ENCODE measurements around the gene CTDNEP1. TPM values are rescaled to one million over a fixed set of nuclear protein-coding genes. Genes with fewer than 3 reads are reported as not detected.

Gene CTDNEP1
- total RNA-seq, 4 donors from 2014 or later: 33.8 to 66.3 (median 52.5) TPM

GRCh38 chr17:7195971-7196370 is 55.6 kb downstream of the CTDNEP1 start:
- 60% methylated on average over 1 of the region's 12 CpGs; no CpG with 5 or more reads in 1 of the 2 donors for WGBS, 2 donors (ENCODE audit: low coverage in 1 of 2)
- Histone ChIP-seq H3K9me3 (no peaks in the 10 kb centered on the region), H3K4me1 (no peaks in the 10 kb centered on the region), H3K4me3 (no peak overlapping the region), H3K36me3 (peaks cover 0 to 85% of the 10 kb centered on the region in 2 donors), H3K27me3 (no peaks in the 10 kb centered on the region), H3K27ac (no peak overlapping the region)
- TF ChIP-seq EP300 (IDR thresholded peaks at IDR 0.05) (no peak), POLR2A (IDR thresholded peaks at IDR 0.05) (no peak), POLR2AphosphoS5 (IDR thresholded peaks at IDR 0.05) (no peak), CTCF (IDR thresholded peaks at IDR 0.05) (no peak)
- ATAC-seq: no peak

Small RNA genes lying within 50 kb of the gene (small RNA-seq; reads per million reads assigned to genes)
- gene MIR324: 3.9 to 7.5 (median 5.0) reads per million in 4 donors
- gene RF00019: 0 reads per million in 4 donors

Other genes with a start within 250 kb of the CTDNEP1 start
- 100 to 1,000 TPM; 150 to 211 (median 170) TPM for gene RNASEK, start 239.1 kb downstream of the CTDNEP1 start, total RNA-seq
- 1 to 10 TPM in 3 of 4 donors, under 1 TPM in 1; 0.93 to 3.9 (median 3.3) TPM for gene BCL6B, start 228.7 kb downstream of the CTDNEP1 start, total RNA-seq
- under 1 TPM in 3 of 4 donors, not detected in 1; 0.58 to 0.81 (median 0.72) TPM for gene SLC16A13, start 215.7 kb downstream of the CTDNEP1 start, total RNA-seq
- under 1 TPM in 3 of 4 donors, not detected in 1; 0.32 to 0.54 (median 0.39) TPM for gene SLC16A11, start 207.6 kb downstream of the CTDNEP1 start, total RNA-seq
- gene CLEC10A, start 171.5 kb downstream of the CTDNEP1 start, total RNA-seq: 10 to 100 TPM in 2 of 4 donors, 1 to 10 TPM in 2; 3.8 to 25.6 (median 11.3) TPM
- 1 to 10 TPM in 1 of 4 donors, under 1 TPM in 1, not detected in 2; 0.79 to 1.3 TPM for gene ASGR2, start 136.9 kb downstream of the CTDNEP1 start, total RNA-seq
- 1 to 10 TPM in 1 of 4 donors, under 1 TPM in 1, not detected in 2; 0.54 to 1.2 TPM for gene ASGR1, start 72.4 kb downstream of the CTDNEP1 start, total RNA-seq
- gene DLG4, start 31.9 kb downstream of the CTDNEP1 start, total RNA-seq: 10 to 100 TPM; 14.1 to 21.7 (median 16.5) TPM
- 100 to 1,000 TPM; 331 to 508 (median 475) TPM for gene ACADVL, start 31.8 kb downstream of the CTDNEP1 start, total RNA-seq
- 10 to 100 TPM; 33.0 to 53.9 (median 45.0) TPM for gene DVL2, start 17.2 kb downstream of the CTDNEP1 start, total RNA-seq
- 10 to 100 TPM; 29.4 to 38.2 (median 31.0) TPM for gene PHF23, start 12.3 kb downstream of the CTDNEP1 start, total RNA-seq
- gene GABARAP, start 9.3 kb downstream of the CTDNEP1 start, total RNA-seq: 100 to 1,000 TPM; 289 to 437 (median 386) TPM
- 10 to 100 TPM; 29.6 to 36.8 (median 33.8) TPM for gene ELP5, start 481 bp upstream of the CTDNEP1 start, total RNA-seq
- gene CLDN7, start 10.7 kb upstream of the CTDNEP1 start, total RNA-seq: 10 to 100 TPM in 1 of 4 donors, 1 to 10 TPM in 2, not detected in 1; 1.4 to 16.9 (median 4.7) TPM
- 100 to 1,000 TPM in 3 of 4 donors, 10 to 100 TPM in 1; 71.8 to 200 (median 149) TPM for gene SLC2A4, start 30.0 kb upstream of the CTDNEP1 start, total RNA-seq
- gene YBX2, start 42.9 kb upstream of the CTDNEP1 start, total RNA-seq: 1 to 10 TPM; 3.3 to 6.5 (median 5.3) TPM
- gene EIF5A, start 55.9 kb upstream of the CTDNEP1 start, total RNA-seq: 100 to 1,000 TPM; 145 to 233 (median 183) TPM
- gene GPS2, start 63.6 kb upstream of the CTDNEP1 start, total RNA-seq: 100 to 1,000 TPM in 1 of 4 donors, 10 to 100 TPM in 3; 66.9 to 104 (median 82.5) TPM
- 10 to 100 TPM; 12.0 to 30.4 (median 14.9) TPM for gene NEURL4, start 77.6 kb upstream of the CTDNEP1 start, total RNA-seq
- 1 to 10 TPM; 2.0 to 4.6 (median 3.5) TPM for gene ACAP1, start 84.8 kb upstream of the CTDNEP1 start, total RNA-seq
- gene KCTD11, start 100.4 kb upstream of the CTDNEP1 start, total RNA-seq: 10 to 100 TPM in 2 of 4 donors, 1 to 10 TPM in 2; 8.8 to 16.9 (median 10.3) TPM
- gene TMEM95, start 103.4 kb upstream of the CTDNEP1 start, total RNA-seq: not detected
- gene TNK1, start 129.4 kb upstream of the CTDNEP1 start, total RNA-seq: 1 to 10 TPM; 2.0 to 4.4 (median 3.5) TPM
- 10 to 100 TPM; 16.8 to 38.1 (median 17.7) TPM for gene PLSCR3, start 142.8 kb upstream of the CTDNEP1 start, total RNA-seq
- 10 to 100 TPM; 31.1 to 66.6 (median 57.8) TPM for gene TMEM256, start 152.4 kb upstream of the CTDNEP1 start, total RNA-seq
- 10 to 100 TPM in 3 of 4 donors, 1 to 10 TPM in 1; 9.9 to 28.4 (median 14.4) TPM for gene NLGN2, start 156.1 kb upstream of the CTDNEP1 start, total RNA-seq
- not detected for gene SPEM1, start 168.6 kb upstream of the CTDNEP1 start, total RNA-seq
- gene SPEM2, start 173.9 kb upstream of the CTDNEP1 start, total RNA-seq: not detected
- under 1 TPM in 1 of 4 donors, not detected in 3; 0.08 TPM for gene SPEM3, start 177.1 kb upstream of the CTDNEP1 start, total RNA-seq
- 1 to 10 TPM; 1.3 to 5.6 (median 2.4) TPM for gene TMEM102, start 183.7 kb upstream of the CTDNEP1 start, total RNA-seq
- gene FGF11, start 187.8 kb upstream of the CTDNEP1 start, total RNA-seq: 1 to 10 TPM in 1 of 4 donors, under 1 TPM in 2, not detected in 1; 0.13 to 1.0 (median 0.42) TPM
- gene CHRNB1, start 193.3 kb upstream of the CTDNEP1 start, total RNA-seq: 10 to 100 TPM in 1 of 4 donors, 1 to 10 TPM in 3; 4.7 to 12.1 (median 8.1) TPM
- 100 to 1,000 TPM in 1 of 4 donors, 10 to 100 TPM in 3; 68.4 to 115 (median 80.2) TPM for gene ZBTB4, start 227.9 kb upstream of the CTDNEP1 start, total RNA-seq
- gene SLC35G6, start 229.7 kb upstream of the CTDNEP1 start, total RNA-seq: not detected
- 10 to 100 TPM; 41.0 to 55.3 (median 47.3) TPM for gene POLR2A, start 232.6 kb upstream of the CTDNEP1 start, total RNA-seq